ENCODE measurements around the gene MRPS18A. TPM values are rescaled to one million over a fixed set of nuclear protein-coding genes. Genes with fewer than 3 reads are reported as not detected.

Gene MRPS18A
- total RNA-seq (2014; rRNA removed; shearing (Covaris generic)) = 77.3 and 102 TPM in 2 replicates

GRCh38 chr6:43687437-43688347, at the start of gene MRPS18A:
Gene MRPS18A, minus strand, starts transcription at chr6:43687791. Its CDS starts 12 bp downstream, at chr6:43687779.
- H3K4me3 ChIP-seq (ENCODE audit: insufficient read depth, low read depth, low read length) = peak within 1 kb of the TSS; percentile 79
- no peaks in the 10 kb centered on the region; the same call in 1 of the 2 replicates for H3K36me3 ChIP-seq (replicated peaks; ENCODE audit: control insufficient read depth, insufficient read depth, low read length)
- no peaks in the 10 kb centered on the region for H3K27me3 ChIP-seq (ENCODE audit: control insufficient read depth, insufficient read depth, low read length)
- peak; percentile 93 for DNase-seq

- DNase-seq = peak; percentile 10
- H3K4me3 ChIP-seq (ENCODE audit: insufficient read depth, low read depth, low read length) = no peak overlapping the region
Measured at GRCh38 chr6:43736844-43737243, 49.3 kb upstream of the MRPS18A start.

GRCh38 chr6:43736211-43736786, 48.7 kb upstream of the MRPS18A start:
- no peaks in the 10 kb centered on the region for H3K27me3 ChIP-seq (ENCODE audit: control insufficient read depth, insufficient read depth, low read length)
- H3K4me3 ChIP-seq (ENCODE audit: insufficient read depth, low read depth, low read length) = no peak overlapping the region
- no peaks in the 10 kb centered on the region for H3K36me3 ChIP-seq (replicated peaks; ENCODE audit: control insufficient read depth, insufficient read depth, low read length)
- DNase-seq = peak; percentile 18

More at GRCh38 chr6:43736844-43737243, 49.3 kb upstream of the MRPS18A start:
- Histone ChIP-seq H3K27me3 (ENCODE audit: control insufficient read depth, insufficient read depth, low read length) (no peaks in the 10 kb centered on the region), H3K36me3 (replicated peaks; ENCODE audit: control insufficient read depth, insufficient read depth, low read length) (no peaks in the 10 kb centered on the region)

GRCh38 chr6:43735642-43736199, 48.1 kb upstream of the MRPS18A start:
- DNase-seq = peak; percentile 12
- Histone ChIP-seq H3K4me3 (ENCODE audit: insufficient read depth, low read depth, low read length) (no peak overlapping the region), H3K36me3 (replicated peaks; ENCODE audit: control insufficient read depth, insufficient read depth, low read length) (no peaks in the 10 kb centered on the region), H3K27me3 (ENCODE audit: control insufficient read depth, insufficient read depth, low read length) (no peaks in the 10 kb centered on the region)

GRCh38 chr6:43734294-43734665, 46.7 kb upstream of the MRPS18A start:
- no peak for DNase-seq
- H3K36me3 ChIP-seq (replicated peaks; ENCODE audit: control insufficient read depth, insufficient read depth, low read length) = no peaks in the 10 kb centered on the region
- H3K27me3 ChIP-seq (ENCODE audit: control insufficient read depth, insufficient read depth, low read length) = no peaks in the 10 kb centered on the region
- H3K4me3 ChIP-seq (ENCODE audit: insufficient read depth, low read depth, low read length) = no peak overlapping the region

GRCh38 chr6:43733471-43734293, 46.1 kb upstream of the MRPS18A start:
- no peaks in the 10 kb centered on the region for H3K36me3 ChIP-seq (replicated peaks; ENCODE audit: control insufficient read depth, insufficient read depth, low read length)
- DNase-seq = peak; percentile 32
- no peaks in the 10 kb centered on the region for H3K27me3 ChIP-seq (ENCODE audit: control insufficient read depth, insufficient read depth, low read length)
- H3K4me3 ChIP-seq (ENCODE audit: insufficient read depth, low read depth, low read length) = no peak overlapping the region

- DNase-seq = no peak
- no peaks in the 10 kb centered on the region for H3K27me3 ChIP-seq (ENCODE audit: control insufficient read depth, insufficient read depth, low read length)
- no peaks in the 10 kb centered on the region for H3K36me3 ChIP-seq (replicated peaks; ENCODE audit: control insufficient read depth, insufficient read depth, low read length)
- H3K4me3 ChIP-seq (ENCODE audit: insufficient read depth, low read depth, low read length) = no peak overlapping the region
Measured at GRCh38 chr6:43730634-43731033, 43.0 kb upstream of the MRPS18A start.

- Histone ChIP-seq H3K4me3 (ENCODE audit: insufficient read depth, low read depth, low read length) (no peak overlapping the region), H3K27me3 (ENCODE audit: control insufficient read depth, insufficient read depth, low read length) (no peaks in the 10 kb centered on the region), H3K36me3 (replicated peaks; ENCODE audit: control insufficient read depth, insufficient read depth, low read length) (no peaks in the 10 kb centered on the region)
- DNase-seq = no peak
Measured at GRCh38 chr6:43729537-43729936, 41.9 kb upstream of the MRPS18A start.

- no peaks in the 10 kb centered on the region for H3K27me3 ChIP-seq (ENCODE audit: control insufficient read depth, insufficient read depth, low read length)
- H3K36me3 ChIP-seq (replicated peaks; ENCODE audit: control insufficient read depth, insufficient read depth, low read length) = no peaks in the 10 kb centered on the region
- peak; percentile 4 for DNase-seq
- no peak overlapping the region for H3K4me3 ChIP-seq (ENCODE audit: insufficient read depth, low read depth, low read length)
Measured at GRCh38 chr6:43728586-43728985, 41.0 kb upstream of the MRPS18A start.

GRCh38 chr6:43727634-43728033, 40.0 kb upstream of the MRPS18A start:
- H3K4me3 ChIP-seq (ENCODE audit: insufficient read depth, low read depth, low read length) = no peak overlapping the region
- H3K27me3 ChIP-seq (ENCODE audit: control insufficient read depth, insufficient read depth, low read length) = no peaks in the 10 kb centered on the region
- no peaks in the 10 kb centered on the region for H3K36me3 ChIP-seq (replicated peaks; ENCODE audit: control insufficient read depth, insufficient read depth, low read length)
- no peak for DNase-seq

- H3K4me3 ChIP-seq (ENCODE audit: insufficient read depth, low read depth, low read length) = no peak overlapping the region
- no peaks in the 10 kb centered on the region for H3K36me3 ChIP-seq (replicated peaks; ENCODE audit: control insufficient read depth, insufficient read depth, low read length)
- no peaks in the 10 kb centered on the region for H3K27me3 ChIP-seq (ENCODE audit: control insufficient read depth, insufficient read depth, low read length)
- no peak for DNase-seq
Measured at GRCh38 chr6:43725643-43726580, 38.3 kb upstream of the MRPS18A start.

GRCh38 chr6:43724914-43725642, 37.5 kb upstream of the MRPS18A start:
- DNase-seq = no peak
- no peaks in the 10 kb centered on the region for H3K36me3 ChIP-seq (replicated peaks; ENCODE audit: control insufficient read depth, insufficient read depth, low read length)
- no peaks in the 10 kb centered on the region for H3K27me3 ChIP-seq (ENCODE audit: control insufficient read depth, insufficient read depth, low read length)
- H3K4me3 ChIP-seq (ENCODE audit: insufficient read depth, low read depth, low read length) = no peak overlapping the region

GRCh38 chr6:43724354-43724753, 36.8 kb upstream of the MRPS18A start:
- Histone ChIP-seq H3K36me3 (replicated peaks; ENCODE audit: control insufficient read depth, insufficient read depth, low read length) (no peaks in the 10 kb centered on the region), H3K27me3 (ENCODE audit: control insufficient read depth, insufficient read depth, low read length) (no peaks in the 10 kb centered on the region), H3K4me3 (ENCODE audit: insufficient read depth, low read depth, low read length) (no peak overlapping the region)
- DNase-seq = no peak

Measured in H7 (cell line).